Mesothelial cell of epicardium (in vitro differentiated cells): ENCODE data around the gene MGAT4D. TPM values are rescaled to one million over a fixed set of nuclear protein-coding genes. Genes with fewer than 3 reads are reported as not detected.
"Not testable (repeated sequence)": the region's sequence is repeated elsewhere in the genome, so short reads cannot be mapped to it uniquely, and the experiment has no call there.

Source experiments
- DNase-seq, 2 experiments: peaks; one replicate each; pipeline ENCODE4 v3.0.0; 2021; ENCODE audit warnings: low spot score in 2 of 2; ENCODE audit not compliant: unreplicated experiment in 2 of 2
- H3K27ac Mint-ChIP-seq: 2 replicates; pipeline ENCODE4 v1.8.0; 2021; ENCODE audit warnings: mixed read lengths
- H3K27me3 Mint-ChIP-seq: 2 replicates; pipeline ENCODE4 v1.8.0; 2021; ENCODE audit warnings: low read depth, mixed read lengths
- H3K36me3 Mint-ChIP-seq: 2 replicates; pipeline ENCODE4 v1.8.0; 2021; ENCODE audit warnings: mixed read lengths
- H3K4me1 Mint-ChIP-seq: 2 replicates; pipeline ENCODE4 v1.8.0; 2021; ENCODE audit warnings: mixed read lengths
- H3K4me3 Mint-ChIP-seq: 2 replicates; pipeline ENCODE4 v1.8.0; 2021; ENCODE audit warnings: mild to moderate bottlenecking, moderate library complexity, mixed read lengths
- H3K9me3 Mint-ChIP-seq: 2 replicates; pipeline ENCODE4 v1.8.0; 2021; ENCODE audit warnings: mixed read lengths
- CTCF ChIP-seq: fragments of 200-600 bp; sonication (generic); IDR thresholded peaks from one replicate; pipeline ENCODE4 v1.5.0; 2021; ENCODE audit warnings: antibody characterized with exemption; ENCODE audit not compliant: unreplicated experiment
- total RNA-seq: library from RNA; stranded (reverse); gene quantifications from 3 replicates; pipeline ENCODE4 v1.2.1, GENCODE V29; 2021

MGAT4D gene
- total RNA-seq, 1 donor from 2014 or later: not detected

DNA sequence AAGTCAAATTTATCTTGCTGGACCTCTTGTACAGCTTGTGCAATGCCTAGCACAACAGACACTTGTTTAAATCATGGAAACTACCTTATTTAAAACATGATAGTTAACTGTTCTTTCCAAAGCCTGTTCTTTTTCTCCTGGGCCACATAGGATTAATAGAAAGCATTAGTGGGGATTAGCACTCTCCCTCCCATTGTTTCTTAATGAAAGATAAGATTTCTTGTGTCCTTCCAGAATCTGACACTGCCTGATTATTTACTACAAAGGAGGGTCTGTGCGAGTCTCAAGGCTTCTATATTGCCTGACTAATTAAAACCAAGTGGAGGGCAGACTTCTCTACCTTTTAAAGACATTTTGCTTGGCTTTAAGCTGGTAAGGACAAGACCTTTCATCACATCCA is 17.3 kb upstream of the MGAT4D start:
- TF ChIP-seq CTCF: no peak
- H3K4me1 Mint-ChIP-seq: peaks cover 17% of the 10 kb centered on the region
- no peak overlapping the region for H3K4me3 Mint-ChIP-seq
- peaks cover 7% of the 10 kb centered on the region for H3K9me3 Mint-ChIP-seq
- H3K36me3 Mint-ChIP-seq: no peaks in the 10 kb centered on the region
- no peak for DNase-seq
- H3K27me3 Mint-ChIP-seq: peaks cover 11% of the 10 kb centered on the region
- peak overlapping the region; percentile 9 for H3K27ac Mint-ChIP-seq

GRCh38 chr4:140513765-140514164 is 15.7 kb upstream of the MGAT4D start:
- H3K27ac Mint-ChIP-seq, H3K36me3 Mint-ChIP-seq, H3K4me3 Mint-ChIP-seq, DNase-seq: not testable (repeated sequence)
- Mint-ChIP-seq H3K27me3 (peaks cover 27% of the 10 kb centered on the region), H3K9me3 (peaks cover 22% of the 10 kb centered on the region), H3K4me1 (peaks cover 17% of the 10 kb centered on the region)

DNA sequence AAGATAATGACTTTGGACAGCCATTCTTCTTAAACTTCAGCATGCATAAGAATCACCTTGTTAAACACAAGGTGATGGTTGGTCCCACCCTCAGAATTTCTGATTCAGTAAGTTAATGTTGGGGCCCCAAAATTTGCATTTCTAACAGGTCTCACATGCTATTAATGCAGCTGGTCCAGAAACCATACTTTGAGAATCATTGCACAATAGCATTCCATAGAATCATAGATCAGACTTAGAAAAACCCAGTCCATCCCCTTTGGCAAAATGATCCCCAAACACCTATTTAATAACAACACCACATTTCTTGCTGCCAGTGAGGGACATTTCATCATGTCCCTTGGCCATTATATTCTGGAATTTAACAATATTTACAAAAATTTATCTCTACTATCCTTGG is 6.2 kb upstream of the MGAT4D start:
- peaks cover 5% of the 10 kb centered on the region for H3K9me3 Mint-ChIP-seq
- H3K4me1 Mint-ChIP-seq: no peaks in the 10 kb centered on the region
- no peaks in the 10 kb centered on the region for H3K36me3 Mint-ChIP-seq
- no peak for DNase-seq
- no peak overlapping the region for H3K27ac Mint-ChIP-seq
- no peak for TF ChIP-seq CTCF
- no peak overlapping the region for H3K4me3 Mint-ChIP-seq
- H3K27me3 Mint-ChIP-seq: peaks cover 79% of the 10 kb centered on the region

- no peak overlapping the region for H3K27ac Mint-ChIP-seq
- DNase-seq: no peak
- no peak overlapping the region for H3K4me3 Mint-ChIP-seq
- no peaks in the 10 kb centered on the region for H3K9me3 Mint-ChIP-seq
- H3K27me3 Mint-ChIP-seq: peaks cover 91% of the 10 kb centered on the region
- H3K4me1 Mint-ChIP-seq: peaks cover 3% of the 10 kb centered on the region
- no peak for TF ChIP-seq CTCF
- H3K36me3 Mint-ChIP-seq: no peaks in the 10 kb centered on the region
Measured at GRCh38 chr4:140499391-140499790, 1.3 kb upstream of the MGAT4D start.

DNA sequence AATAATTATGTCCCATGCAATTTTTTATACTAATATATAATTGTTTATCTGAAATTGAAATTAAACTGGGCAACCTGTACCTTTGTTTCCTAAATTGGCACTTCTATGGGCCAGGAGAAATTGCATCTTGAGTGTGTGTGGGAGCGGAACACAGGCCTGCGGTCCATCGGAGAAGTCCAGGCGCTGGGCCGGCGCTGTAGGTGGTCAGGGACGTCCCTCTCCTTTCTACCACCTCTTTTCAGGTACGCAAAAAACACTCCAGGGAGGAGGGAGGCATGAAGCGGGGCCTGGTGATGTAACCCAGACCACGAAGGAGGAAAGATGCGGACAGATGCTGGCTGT is 717 bp downstream of the MGAT4D start:
- Mint-ChIP-seq H3K27me3 (peaks cover 87% of the 10 kb centered on the region), H3K36me3 (no peaks in the 10 kb centered on the region), H3K4me3 (peak overlapping the region; percentile 67), H3K4me1 (peaks cover 3% of the 10 kb centered on the region), H3K9me3 (no peaks in the 10 kb centered on the region), H3K27ac (no peak overlapping the region)
- no peak for TF ChIP-seq CTCF
- DNase-seq: no peak

DNA sequence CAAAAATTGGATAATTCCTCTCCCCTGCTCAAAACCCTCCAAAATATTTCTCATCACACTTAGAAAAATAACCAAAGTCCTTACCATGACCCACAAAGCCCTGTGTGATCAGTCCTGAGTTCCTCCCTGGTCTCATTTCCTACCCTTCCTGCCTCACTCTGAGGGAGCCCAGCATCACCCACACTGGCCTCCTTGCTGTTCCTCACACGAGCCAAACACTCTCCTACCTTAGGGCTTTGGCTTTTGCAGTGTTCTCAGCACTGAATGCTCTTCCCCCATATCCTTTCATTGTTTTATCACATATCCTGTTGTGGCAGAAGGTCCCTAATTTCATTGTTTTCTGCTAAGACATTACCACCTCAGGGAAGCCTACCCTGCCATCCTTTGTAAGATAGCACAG is 12.2 kb downstream of the MGAT4D start:
- Mint-ChIP-seq H3K27ac (no peak overlapping the region), H3K4me3 (no peak overlapping the region), H3K9me3 (peaks cover 11% of the 10 kb centered on the region), H3K36me3 (no peaks in the 10 kb centered on the region), H3K4me1 (no peaks in the 10 kb centered on the region), H3K27me3 (peaks cover 28% of the 10 kb centered on the region)
- no peak for DNase-seq
- TF ChIP-seq CTCF: no peak
